ENCODE data around the gene CNN3. TPM values are rescaled to one million over a fixed set of nuclear protein-coding genes. Genes with fewer than 3 reads are reported as not detected.

Gene CNN3
- total RNA-seq, 1 donor from 2014 or later: 3.1 TPM

DNA sequence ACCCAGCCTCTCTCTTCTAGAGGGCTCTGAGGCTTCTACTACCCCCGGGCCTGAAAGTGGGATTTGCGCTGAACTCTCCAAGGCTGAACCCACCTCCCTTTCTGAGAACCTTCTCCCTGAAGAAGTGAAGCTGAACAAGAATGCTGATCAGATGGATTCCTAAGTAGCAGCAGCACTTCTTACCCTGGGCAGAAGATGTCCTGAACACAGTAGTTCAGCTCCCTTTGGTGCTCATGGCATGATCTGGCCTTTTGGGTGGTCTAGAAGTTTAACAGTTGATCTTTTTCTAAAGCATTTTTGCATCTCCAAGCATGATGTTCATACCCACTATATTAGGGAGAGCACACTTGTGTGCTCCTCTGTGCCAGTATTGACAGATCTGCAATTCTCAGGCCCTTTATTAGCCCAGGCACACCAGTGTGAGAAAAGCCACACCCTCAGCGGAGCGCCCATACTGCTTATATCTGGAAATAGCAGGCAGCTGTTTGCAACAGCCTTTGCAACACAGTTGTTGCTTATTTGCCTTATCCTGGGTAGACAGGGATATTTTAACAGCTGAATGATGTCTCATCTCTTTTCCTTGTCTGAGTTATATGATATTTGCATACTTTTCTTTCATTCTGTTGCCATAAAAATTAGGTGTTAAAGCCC is 34.2 kb downstream of the CNN3 start:
- intact Hi-C loops (cut with micrococcal nuclease): no loop called here

GRCh38 chr1:94888201-94888600 is 38.7 kb downstream of the CNN3 start:
- intact Hi-C loops (cut with micrococcal nuclease): no loop called here

DNA sequence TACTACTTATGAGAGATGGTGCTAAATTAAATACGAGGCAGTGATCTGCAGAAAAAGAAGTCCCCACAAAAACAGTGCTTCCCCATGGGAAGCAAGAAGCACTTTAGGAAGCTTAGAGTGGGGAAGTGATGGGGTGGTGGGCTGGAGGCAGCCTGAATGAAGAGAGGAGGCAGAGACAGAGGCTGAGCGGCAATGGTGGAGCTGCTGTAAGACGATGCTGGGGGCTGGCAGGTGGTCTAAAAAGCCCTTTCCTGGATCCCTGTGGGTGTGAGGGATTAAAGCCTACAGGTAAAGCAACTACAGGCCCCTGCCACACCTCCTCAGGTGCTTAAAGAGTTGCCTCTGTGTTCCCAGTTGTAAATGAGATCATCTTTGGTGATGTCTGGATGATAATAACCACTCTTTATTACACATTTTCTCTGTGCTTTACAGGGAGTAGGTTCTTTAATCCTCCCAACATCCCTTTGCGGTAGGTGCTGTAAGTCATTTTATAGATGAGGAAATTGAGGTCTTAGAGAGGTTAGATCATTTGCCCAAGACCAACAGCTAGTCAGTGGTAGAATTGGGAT is 39.2 kb downstream of the CNN3 start:
- intact Hi-C loops (cut with micrococcal nuclease): no loop called here

DNA sequence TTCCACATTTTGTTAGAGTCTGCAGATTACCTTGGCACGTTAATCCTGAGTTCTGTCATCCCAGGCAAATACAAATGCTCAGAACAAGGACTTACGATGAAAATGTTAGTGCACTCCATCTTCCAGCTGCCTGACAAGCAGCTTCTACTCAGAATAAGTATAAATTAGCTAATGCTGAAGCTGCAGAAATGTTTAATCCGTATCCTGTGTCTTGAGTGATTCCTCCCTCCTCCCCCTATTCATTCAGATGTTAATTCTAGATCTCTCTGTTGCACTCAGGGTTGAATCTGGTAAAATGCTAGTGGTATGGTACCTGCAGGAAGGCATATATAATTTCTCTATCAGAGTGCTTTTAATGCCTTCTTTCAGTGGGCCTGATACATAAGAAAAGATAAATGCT is 39.8 kb downstream of the CNN3 start:
- intact Hi-C loops (cut with micrococcal nuclease): no loop called here

DNA sequence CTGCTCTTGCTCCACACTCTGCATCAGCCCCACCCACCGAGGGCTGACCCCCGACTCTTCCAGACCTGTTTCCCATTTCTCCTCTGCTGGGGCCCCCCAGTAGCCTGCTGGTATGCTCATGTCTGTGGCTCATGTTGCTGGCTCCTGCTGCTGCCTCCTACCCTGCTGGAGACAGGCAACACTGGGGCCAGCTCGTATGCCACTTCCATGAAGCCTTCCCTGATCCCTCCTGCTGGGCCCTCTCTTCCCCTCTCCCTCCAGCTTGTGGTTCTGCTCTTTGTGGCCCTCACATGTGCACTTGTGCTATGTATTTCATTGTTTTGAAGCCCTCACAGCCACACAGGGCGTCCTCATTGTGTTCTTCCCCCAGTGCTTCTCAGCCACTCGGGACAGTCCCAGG is 40.5 kb downstream of the CNN3 start:
- intact Hi-C loops (cut with micrococcal nuclease): no loop called here

DNA sequence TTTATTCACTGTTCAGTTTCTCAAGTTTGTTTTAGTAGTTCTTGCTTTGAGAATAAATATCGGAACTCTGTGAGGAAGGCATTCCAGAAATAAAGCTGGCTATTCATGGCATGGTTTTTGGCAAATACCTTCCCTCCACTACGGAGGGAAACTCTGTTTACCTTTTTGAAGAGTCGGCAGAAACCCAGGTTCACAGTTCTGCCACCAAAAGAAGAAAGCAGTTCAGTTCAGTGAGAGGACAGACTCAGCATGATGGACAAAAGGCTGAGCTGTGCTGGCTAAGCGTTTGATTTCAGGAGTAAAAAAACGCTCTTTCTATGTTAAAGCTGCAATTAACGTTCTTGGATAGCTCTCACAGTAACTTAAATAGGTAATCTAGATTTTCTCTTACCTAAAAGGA is 42.4 kb downstream of the CNN3 start:
- intact Hi-C loops (cut with micrococcal nuclease): loop anchor here (5.0 kb wide), 1 partner anchor 43 kb away; the partner anchor contains the start of gene CNN3

DNA sequence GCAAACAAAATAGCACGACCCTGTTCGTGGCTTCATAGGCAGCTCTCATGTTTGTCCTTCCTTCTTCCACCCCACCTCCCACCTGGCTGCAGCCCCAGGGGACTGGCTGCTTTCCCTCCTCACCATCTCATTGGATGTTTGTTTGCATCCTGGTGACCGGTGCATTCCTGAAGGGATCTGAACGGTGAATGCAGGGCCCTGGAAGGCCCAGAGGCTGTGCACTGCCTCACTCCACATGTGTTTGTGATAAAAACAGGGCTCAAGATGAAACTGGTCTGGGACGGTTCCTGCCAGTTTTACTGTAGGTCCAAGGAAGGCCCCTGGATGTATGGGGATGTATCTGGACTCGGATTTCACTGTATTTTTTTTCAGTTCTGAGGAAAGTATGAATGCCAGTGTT is 42.8 kb downstream of the CNN3 start:
- intact Hi-C loops (cut with micrococcal nuclease): loop anchor here (5.0 kb wide), 1 partner anchor 43 kb away; the partner anchor contains the start of gene CNN3

- intact Hi-C loops (cut with micrococcal nuclease): loop anchor here (1.0 to 5.0 kb wide), 6 partner anchors 29 to 351 kb away; partner anchors contain the start of genes CNN3 and RWDD3
Measured at GRCh38 chr1:94883691-94884090, 43.2 kb downstream of the CNN3 start.

DNA sequence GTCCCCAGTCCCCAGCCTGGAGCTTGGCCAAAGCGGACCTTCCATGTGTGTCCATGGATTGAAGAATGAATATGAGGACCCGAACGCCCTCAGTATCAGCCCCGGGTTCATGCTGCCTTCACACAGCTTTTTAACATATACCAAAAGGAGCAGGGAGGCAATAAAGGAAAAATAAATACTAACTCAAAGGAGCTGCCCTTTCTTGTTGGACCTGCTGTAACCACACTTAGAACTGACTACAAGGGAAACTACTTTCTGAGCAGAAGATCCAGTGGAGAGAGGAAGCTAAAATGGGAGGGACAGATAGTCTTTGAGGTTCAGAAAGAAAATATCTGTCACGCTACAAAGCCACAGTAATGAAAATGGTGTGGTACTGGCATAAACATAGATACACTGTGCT is 48.6 kb downstream of the CNN3 start:
- intact Hi-C loops (cut with micrococcal nuclease): no loop called here

DNA sequence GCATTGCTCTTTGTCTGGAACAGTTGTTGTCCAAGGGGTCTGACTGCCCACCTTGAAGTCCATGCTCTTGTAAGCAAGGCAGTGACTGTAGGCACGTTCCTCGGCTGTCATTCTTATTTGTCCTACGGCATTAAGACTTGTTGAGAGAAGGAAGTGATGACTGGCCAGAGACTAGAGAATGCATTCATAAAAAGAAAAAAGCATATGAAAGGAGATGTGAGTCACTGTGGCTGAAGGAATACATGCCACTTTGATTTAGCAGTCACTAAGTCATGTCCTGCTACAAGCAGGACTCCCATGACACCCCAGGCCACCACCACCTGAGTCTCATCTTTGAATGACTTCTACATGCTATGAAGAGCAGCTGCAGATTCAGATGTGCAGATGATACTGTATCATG is 50.5 kb downstream of the CNN3 start:
- intact Hi-C loops (cut with micrococcal nuclease): no loop called here

DNA sequence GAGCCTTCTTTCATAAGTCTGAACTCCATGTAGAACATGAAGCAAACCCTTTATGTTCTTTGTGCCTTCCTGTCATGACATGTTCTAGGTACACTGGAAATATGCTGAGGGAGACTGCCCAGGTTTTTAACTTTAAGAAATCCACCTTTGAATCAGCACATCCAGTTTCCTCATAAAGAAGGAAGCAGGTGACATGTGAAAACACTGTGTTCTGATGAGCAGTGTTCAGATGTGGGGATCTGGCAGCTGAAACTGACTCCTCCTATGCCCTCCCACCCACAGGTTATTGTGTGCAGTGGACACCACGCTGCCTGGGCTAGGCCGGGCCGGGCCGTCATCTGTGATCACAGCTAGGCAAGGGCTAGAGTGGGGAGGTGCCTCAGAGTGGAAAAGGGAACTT is 51.1 kb downstream of the CNN3 start:
- intact Hi-C loops (cut with micrococcal nuclease): no loop called here

DNA sequence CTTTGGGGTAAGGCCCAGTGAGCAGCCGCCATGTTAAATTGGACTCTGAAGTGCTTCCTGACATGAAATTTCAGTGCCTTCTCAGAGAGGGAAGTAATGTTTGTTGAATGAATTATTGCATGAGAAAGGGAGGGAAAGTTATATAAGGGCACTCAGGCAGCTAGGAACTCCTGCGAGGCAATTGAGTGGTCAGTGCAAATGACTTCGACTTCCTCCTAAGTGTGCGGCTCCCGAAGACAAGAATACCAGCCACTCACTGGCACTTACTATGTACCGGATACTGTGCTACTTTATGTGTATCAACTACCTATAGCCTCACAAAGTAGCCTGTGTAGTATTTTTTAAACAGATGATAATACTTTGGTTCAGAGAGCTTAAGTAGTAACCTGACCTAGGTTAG is 52.5 kb downstream of the CNN3 start:
- intact Hi-C loops (cut with micrococcal nuclease): no loop called here

GRCh38 chr1:94873520-94874351 is 53.2 kb downstream of the CNN3 start:
- intact Hi-C loops (cut with micrococcal nuclease): no loop called here

DNA sequence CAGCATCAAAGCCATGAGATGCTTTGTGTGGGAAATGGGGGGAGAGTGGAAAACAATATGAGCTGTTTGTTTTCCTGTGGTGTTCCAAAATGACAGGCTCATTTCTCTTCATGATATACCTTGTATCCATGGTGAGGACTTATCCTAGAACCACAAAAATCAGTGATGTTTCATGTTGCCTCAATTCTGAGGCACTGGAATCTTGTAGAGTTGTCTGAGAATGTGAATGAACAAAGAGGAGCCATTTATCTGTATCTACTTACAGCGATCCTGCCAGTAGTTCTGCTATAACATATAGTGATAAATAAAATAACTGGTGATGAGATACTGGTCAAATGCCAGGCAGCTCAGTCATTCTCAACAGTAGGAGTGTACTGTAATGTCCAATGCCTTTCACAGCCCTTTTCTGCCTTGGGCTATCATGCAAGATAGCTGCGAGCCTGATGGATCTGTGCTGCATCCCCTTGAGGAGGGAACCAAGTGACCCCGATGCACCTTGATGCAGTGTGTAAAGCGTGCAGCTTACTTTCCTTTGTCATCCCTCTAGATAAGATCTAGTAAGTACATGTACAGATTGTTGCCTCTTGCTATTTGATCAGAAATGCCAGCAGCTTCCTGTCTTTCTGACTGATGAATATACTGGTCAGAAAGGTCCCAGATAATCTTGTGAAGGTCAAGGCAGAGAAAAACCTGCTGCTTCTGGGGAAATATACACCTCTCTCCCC is 54.0 kb downstream of the CNN3 start:
- intact Hi-C loops (cut with micrococcal nuclease): no loop called here

- intact Hi-C loops (cut with micrococcal nuclease): no loop called here
Measured at GRCh38 chr1:94871031-94871430, 55.9 kb downstream of the CNN3 start.

DNA sequence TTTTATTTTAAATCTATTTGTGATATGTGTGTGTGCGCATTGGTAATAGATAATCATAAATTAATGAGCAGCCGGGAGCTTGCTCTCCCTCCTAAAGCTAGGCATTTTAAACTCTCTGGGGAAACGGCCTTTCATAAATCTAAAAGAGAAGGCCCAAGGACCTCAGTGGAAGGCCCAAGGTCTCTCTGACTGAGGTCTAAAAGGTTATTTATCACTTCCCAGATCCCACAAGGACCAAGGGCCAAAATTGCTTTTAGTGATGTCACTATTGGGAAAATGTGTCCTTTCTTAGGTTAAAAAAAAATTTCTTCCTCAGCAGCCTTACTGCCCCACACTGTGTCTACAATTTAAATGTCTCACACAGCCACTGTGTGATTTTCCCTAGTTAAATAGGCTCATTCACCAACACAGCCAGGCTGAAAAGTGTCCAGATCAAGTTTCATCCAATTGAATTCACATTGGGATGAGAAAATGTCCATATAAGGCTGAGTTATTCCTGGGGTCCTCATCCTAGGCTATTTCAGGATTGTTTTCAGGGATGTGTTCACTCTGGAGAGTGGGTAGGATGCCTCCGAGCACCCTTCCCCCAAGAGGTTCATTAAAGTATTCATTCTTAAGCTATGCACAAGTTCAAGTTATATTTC is 60.6 kb downstream of the CNN3 start:
- intact Hi-C loops (cut with micrococcal nuclease): no loop called here

DNA sequence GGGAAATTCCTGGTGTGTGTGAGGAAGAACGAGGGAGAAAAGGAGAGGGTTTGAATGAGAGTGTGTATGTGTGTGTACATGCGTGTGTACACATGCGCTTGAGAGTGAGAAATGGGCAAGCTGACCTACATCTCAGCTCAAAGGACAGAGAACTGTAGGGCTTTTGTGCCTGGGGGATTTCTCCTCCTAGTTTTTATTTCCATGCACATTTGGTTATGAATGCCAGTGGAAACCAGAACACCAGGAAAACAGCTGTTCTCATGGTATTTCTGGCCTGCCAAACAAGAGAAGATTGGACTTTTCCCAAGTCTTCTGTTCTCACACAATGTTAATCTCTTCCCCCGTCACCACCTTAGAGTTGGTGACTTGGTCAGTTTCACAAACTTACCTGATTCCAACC is 61.5 kb downstream of the CNN3 start:
- intact Hi-C loops (cut with micrococcal nuclease): no loop called here

DNA sequence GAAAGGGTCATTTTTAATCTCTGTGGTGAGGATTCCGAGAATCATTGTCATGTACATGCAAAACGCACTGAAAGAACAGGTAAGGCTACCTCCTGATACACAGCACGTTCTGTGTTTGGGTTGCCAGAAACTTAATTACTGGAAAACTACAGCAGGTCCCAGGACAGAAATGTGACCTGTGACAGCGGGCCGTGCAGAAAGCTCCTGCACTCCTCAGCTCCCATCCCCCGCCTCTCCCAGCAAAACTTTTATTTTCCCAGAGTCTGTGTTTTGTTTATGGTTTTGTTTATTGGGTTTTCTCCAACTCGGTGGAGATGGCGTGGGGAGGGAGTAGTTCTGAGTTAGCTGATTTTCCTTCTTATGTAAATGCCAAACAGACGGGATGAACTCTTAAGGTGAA is 62.1 kb downstream of the CNN3 start:
- intact Hi-C loops (cut with micrococcal nuclease): no loop called here

GRCh38 chr1:94863919-94864318 is 63.0 kb downstream of the CNN3 start:
- intact Hi-C loops (cut with micrococcal nuclease): no loop called here

DNA sequence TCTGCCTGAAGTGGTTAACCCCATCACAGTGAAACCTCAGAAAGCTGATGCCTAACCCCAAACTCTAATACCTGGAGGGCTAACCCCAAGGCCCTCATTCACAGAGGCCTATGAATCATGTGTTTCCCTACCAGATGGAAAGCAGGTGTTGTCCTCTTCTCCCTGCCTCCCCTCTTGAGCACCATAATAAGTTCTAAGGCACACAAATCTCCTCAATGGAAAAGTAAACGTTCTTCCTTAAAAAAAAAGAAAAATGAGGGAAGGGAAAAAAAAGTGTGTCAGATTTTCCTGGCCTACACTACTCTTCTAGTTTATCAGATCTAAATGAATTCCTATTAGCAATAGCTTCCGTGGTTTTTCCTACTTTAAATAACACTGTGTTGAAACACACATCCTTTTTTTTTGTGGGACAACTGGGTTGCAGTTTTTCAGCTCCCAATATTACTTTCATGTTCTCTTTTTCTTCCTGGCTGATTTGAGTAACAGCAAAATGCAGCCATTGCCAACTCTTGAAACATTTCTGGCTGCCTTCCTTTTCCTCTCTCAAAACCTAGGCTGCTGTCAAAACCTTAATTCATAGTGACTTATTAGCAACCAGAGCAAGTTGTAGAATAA is 63.5 kb downstream of the CNN3 start:
- intact Hi-C loops (cut with micrococcal nuclease): no loop called here

- intact Hi-C loops (cut with micrococcal nuclease): no loop called here
Measured at GRCh38 chr1:94862718-94863117, 64.2 kb downstream of the CNN3 start.
